Epithelial cell of prostate (primary cell): Measurements from ENCODE around the gene ZMYND8.
"Not testable (repeated sequence)": the region's sequence is repeated elsewhere in the genome, so short reads cannot be mapped to it uniquely, and the experiment has no call there.

Experiments used
- DNase-seq: peaks from one replicate; pipeline ENCODE4 v3.0.0-alpha.2; 2011; ENCODE audit warnings: low read depth, low spot score
- H3K27ac ChIP-seq: fragments of 450-650 bp; 2 replicates; pipeline ENCODE4 v1.5.1; 2017; ENCODE audit warnings: mild to moderate bottlenecking

ZMYND8 gene

DNA sequence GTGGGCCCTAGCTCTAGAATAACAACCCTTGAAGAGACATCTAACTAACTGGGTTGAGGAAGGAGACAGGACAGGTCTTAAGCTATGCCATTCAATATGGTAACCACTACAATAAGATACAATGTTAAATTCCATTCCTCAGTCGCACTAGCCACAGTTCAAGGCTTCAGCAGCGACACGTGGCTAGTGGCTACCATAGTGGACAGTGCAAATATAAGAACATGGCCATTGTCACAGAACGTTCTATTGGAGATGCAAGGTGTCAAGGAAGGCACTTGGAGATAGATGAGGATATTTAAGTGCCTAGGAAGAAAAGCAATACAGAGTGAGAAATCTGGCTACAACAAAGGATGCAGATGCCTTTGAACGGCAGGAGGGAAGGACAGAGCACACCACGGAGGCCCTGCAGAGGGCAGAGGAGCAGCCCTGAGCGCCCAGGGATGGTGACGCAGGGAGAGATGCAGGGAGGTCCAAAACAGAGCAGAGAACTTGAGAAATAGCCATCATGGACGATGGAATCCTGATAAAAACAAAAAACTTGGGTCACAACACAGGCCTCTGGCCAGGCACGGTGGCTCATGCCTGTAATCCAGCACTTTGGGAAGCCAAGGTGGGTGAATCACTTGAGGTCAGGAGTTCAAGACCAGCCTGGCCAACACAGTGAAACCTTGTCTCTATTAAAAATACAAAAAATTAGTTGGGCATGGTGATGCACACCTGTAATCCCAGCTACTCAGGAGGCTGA is 140.7 kb downstream of the ZMYND8 start:
- DNase-seq: no peak
- no peak overlapping the region for H3K27ac ChIP-seq

DNA sequence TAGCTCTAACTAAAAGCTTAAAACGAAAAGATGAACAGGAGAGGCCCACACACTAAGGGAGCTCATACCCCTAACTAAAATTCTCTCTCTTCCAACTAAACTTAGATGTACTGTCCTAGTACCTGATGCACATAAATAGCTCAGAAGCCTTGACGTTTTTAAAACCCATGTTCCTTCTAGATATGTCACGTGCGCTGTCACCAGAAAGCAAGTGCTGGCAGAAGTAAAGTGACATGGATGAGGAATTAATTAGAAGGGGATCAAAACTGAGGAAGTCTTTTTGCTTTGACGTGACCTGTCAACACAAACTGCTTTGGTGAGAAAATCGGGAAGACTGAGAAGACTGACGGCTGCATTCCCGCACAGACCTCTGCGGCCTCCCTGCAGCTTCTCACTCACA is 142.5 kb downstream of the ZMYND8 start:
- H3K27ac ChIP-seq: no peak overlapping the region
- DNase-seq: no peak

GRCh38 chr20:47212606-47213207 is 143.8 kb downstream of the ZMYND8 start:
- DNase-seq: no peak
- H3K27ac ChIP-seq: no peak overlapping the region

- no peak overlapping the region for H3K27ac ChIP-seq
Observed at GRCh38 chr20:47211036-47211435, 145.5 kb downstream of the ZMYND8 start.

GRCh38 chr20:47210470-47210869 is 146.0 kb downstream of the ZMYND8 start:
- H3K27ac ChIP-seq: no peak overlapping the region
- DNase-seq: no peak

More at GRCh38 chr20:47211036-47211435, 145.5 kb downstream of the ZMYND8 start:
- DNase-seq: no peak

GRCh38 chr20:47209982-47210381 is 146.5 kb downstream of the ZMYND8 start:
- no peak for DNase-seq
- H3K27ac ChIP-seq: no peak overlapping the region

- DNase-seq: no peak
- H3K27ac ChIP-seq: no peak overlapping the region
Observed at GRCh38 chr20:47208534-47209174, 147.8 kb downstream of the ZMYND8 start.

GRCh38 chr20:47206962-47207641 is 149.4 kb downstream of the ZMYND8 start:
- no peak overlapping the region for H3K27ac ChIP-seq
- DNase-seq: no peak

GRCh38 chr20:47206552-47206951 is 149.9 kb downstream of the ZMYND8 start:
- not testable (repeated sequence) for H3K27ac ChIP-seq, DNase-seq

- peak overlapping the region; percentile 67 for H3K27ac ChIP-seq
- DNase-seq: peak; percentile 44
Observed at GRCh38 chr20:47205577-47206123, 150.8 kb downstream of the ZMYND8 start.

- not testable (repeated sequence) for DNase-seq
- H3K27ac ChIP-seq: peak overlapping the region; percentile 67
Observed at GRCh38 chr20:47204850-47205122, 151.7 kb downstream of the ZMYND8 start.

- DNase-seq: peak; percentile 91
- H3K27ac ChIP-seq: peak overlapping the region; percentile 67
Observed at GRCh38 chr20:47204008-47204849, 152.3 kb downstream of the ZMYND8 start.

GRCh38 chr20:47202733-47203667 is 153.5 kb downstream of the ZMYND8 start:
- no peak overlapping the region for H3K27ac ChIP-seq
- DNase-seq: no peak

- DNase-seq: no peak
- peak overlapping the region; percentile 55 for H3K27ac ChIP-seq
Observed at GRCh38 chr20:47201074-47201730, 155.3 kb downstream of the ZMYND8 start.

DNA sequence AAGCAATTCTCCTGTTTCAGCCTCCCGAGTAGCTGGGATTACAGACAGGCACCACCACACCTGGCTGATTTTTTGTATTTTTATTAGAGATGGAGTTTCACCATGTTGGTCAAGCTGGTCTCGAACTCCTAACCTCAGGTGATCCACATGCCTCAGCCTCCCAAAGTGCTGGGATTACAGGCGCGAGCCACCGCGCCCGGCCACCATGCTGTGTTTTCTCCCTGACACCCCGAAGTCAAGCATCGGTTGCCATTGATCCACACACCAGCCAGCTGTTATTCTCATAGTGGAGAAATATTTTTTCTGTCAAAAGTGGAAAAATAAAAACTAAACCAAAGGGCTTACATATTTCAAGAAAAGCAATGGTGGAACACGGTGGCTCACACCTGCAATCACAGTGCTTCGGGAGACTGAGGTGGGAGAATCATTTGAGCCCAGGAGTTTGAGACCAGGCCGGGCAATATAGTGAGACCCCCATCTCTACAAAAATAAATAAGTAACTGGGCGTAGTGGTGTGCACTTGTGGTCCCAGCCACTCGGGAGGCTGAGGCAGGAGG is 157.4 kb downstream of the ZMYND8 start:
- H3K27ac ChIP-seq: no peak overlapping the region
- no peak for DNase-seq

DNA sequence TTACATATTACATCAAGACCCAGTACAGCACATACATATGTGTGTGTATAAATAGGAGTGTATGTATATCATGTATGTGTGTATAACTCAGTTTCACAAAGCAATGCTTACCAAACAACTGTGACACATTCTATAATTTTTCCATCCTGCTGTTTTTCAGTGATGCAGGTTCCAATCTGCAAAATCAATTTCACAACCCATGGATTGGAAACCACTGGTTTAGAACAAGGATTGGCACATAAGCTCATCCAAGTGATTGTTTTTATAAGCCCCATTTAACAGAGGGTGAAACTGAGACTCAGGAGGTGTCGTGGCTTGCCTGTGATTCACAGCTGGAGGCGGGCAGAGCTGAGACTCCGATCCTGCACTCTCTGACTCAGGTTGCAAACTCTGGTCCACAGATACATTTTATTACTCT is 158.2 kb downstream of the ZMYND8 start:
- no peak overlapping the region for H3K27ac ChIP-seq
- DNase-seq: peak; percentile 22

DNA sequence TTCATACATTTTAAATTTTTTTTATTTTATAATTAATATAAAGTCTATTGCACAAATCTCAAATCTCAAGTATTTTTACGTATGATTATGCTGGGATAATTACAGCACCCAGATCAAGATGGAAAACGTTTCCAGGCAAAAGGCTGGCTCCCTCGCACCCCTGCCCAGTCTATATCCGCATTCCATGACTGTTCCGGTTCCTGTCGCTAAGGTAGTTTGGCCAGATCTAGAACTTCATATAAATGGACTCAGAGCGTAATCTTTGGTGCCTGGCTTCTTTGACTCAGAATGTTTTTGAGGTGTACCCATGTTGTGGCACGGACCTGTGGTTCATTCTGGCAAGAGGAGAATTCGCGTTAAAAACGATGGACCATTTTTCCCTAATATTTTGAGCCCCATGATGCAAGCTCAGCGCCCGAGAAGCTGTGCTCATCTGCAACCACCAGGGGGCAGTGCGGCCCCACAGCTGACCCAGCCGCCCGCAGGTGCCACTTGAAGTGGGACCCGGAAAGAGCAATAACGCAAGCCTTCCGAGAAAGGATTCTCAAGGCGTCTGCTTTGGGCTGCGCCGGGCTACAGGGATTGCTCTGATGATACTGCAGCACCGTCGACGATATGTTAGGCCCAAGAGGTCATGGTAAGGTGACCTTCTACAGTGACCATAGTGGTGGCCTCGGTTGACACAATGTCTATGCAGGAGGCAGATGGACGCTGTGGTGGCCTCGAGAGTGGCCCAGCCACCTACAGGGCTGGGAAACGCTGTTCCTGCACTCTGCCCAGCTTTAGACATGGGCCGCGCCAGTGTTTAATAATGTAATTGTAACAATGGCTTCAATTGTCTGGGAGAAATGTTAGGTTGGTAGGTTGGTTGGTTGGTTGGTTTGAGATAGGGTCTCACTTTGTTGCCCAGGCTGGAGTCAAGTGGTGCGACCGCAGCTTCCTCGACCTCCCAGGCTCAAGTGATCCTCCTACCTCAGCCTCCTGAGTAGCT is 160.1 kb downstream of the ZMYND8 start:
- no peak for DNase-seq
- H3K27ac ChIP-seq: no peak overlapping the region
